ENCODE results near the gene MGAT5B.

Gene MGAT5B, protein sequence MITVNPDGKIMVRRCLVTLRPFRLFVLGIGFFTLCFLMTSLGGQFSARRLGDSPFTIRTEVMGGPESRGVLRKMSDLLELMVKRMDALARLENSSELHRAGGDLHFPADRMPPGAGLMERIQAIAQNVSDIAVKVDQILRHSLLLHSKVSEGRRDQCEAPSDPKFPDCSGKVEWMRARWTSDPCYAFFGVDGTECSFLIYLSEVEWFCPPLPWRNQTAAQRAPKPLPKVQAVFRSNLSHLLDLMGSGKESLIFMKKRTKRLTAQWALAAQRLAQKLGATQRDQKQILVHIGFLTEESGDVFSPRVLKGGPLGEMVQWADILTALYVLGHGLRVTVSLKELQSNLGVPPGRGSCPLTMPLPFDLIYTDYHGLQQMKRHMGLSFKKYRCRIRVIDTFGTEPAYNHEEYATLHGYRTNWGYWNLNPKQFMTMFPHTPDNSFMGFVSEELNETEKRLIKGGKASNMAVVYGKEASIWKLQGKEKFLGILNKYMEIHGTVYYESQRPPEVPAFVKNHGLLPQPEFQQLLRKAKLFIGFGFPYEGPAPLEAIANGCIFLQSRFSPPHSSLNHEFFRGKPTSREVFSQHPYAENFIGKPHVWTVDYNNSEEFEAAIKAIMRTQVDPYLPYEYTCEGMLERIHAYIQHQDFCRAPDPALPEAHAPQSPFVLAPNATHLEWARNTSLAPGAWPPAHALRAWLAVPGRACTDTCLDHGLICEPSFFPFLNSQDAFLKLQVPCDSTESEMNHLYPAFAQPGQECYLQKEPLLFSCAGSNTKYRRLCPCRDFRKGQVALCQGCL

DNA sequence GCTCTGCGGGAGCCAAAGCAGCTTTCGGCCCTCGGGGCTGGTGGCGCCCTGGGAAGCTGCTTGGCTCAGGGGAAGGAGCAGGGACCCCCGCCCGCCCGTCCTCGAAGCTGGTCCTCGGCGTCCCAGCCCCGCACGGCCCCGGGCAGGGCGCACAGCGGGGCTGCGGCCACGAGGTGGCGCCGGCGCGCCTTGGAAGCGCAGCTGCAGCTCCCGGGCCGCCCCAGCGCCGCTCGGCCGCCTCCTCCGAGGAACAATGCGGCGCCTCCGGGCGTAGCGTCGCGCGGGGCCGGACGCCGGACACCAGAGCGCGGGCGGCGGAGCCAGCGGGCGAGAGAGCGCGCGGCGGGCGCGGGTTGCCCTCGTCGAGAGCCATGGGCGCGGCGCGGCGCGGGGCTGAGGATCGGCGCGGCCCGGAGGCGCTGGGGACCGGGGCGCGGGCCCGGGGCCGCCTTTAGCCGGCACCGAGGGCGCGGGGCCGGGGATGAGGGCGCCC, at the start of gene MGAT5B:
Gene MGAT5B, plus strand, starts transcription at position 229 of the 493 bp plus-strand sequence. CDS start 626 bp downstream, outside the sequence.
- DNase-seq (ENCODE audit: low spot score in 2 of 2) (peak; percentile 86 to 93), ATAC-seq (peak; percentile 92)
- H3K36me3 Mint-ChIP-seq = no peaks in the 10 kb centered on the region
- H3K9me3 Mint-ChIP-seq = no peaks in the 10 kb centered on the region
- no peak within 1 kb of the TSS for H3K27ac Mint-ChIP-seq
- H3K4me3 Mint-ChIP-seq = peak within 1 kb of the TSS; percentile 60
- H3K4me1 Mint-ChIP-seq = peaks cover 13% of the 10 kb centered on the region

GRCh38 chr17:76820039-76820438, 48.2 kb upstream of the MGAT5B start:
- Mint-ChIP-seq H3K27ac (peak overlapping the region; percentile 58), H3K4me3 (no peak overlapping the region), H3K4me1 (peaks cover 7% of the 10 kb centered on the region), H3K36me3 (no peaks in the 10 kb centered on the region), H3K9me3 (no peaks in the 10 kb centered on the region)
- ATAC-seq = no peak
- DNase-seq (ENCODE audit: low spot score in 2 of 2) = no peak

DNA sequence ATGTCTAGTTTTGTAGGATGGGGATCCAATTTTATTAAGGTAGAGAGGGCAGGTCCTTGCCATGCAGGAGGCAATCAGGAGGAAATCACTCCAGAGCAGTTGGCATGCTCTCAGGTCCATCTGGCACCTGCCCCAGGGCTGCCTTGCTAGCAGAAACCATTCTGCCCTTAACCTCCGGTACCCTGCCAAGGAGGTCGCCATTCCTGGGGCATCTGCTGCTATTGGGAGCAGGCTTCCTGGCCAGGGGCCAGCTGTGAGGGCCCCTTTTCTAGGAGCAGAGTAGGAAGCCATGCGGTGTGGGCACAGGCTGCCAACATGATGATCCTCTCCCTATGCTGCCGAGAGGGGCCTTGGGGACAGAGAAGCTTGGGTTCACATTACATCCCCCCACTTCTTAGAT, 47.6 kb upstream of the MGAT5B start:
- Mint-ChIP-seq H3K4me3 (no peak overlapping the region), H3K27ac (no peak overlapping the region), H3K36me3 (no peaks in the 10 kb centered on the region), H3K9me3 (no peaks in the 10 kb centered on the region), H3K4me1 (peaks cover 7% of the 10 kb centered on the region)
- DNase-seq (ENCODE audit: low spot score in 2 of 2) (no peak), ATAC-seq (no peak)

DNA sequence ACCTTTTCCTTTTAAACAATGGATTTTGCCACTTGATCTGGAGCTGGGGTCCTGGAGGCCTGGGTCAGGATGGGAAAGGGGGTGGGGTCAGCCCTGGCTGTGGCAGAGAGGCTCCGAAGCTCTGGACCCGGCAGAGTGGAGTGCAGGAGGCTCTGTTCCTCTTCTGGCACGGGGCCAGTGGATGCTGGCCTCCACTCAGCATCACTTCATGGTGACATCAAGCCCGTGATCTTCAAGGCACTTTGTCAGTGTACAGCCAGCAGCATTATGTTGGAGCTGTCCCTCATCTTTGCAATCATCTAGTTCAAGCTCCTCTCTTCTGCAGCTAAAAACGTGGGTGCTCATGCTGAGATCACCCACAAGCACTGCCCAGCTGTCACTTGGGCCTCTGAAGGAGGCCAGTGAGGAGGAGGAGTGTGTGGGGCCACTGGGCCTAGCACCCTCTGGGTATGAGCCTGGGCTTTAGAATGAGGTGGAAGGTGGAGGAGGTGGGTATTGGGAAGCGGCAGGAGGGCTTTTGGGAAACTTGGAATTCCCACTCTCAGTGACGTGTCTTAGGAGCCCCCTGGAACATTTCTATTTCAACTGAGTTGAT, 45.9 kb upstream of the MGAT5B start:
- no peak for DNase-seq (ENCODE audit: low spot score in 2 of 2)
- H3K4me3 Mint-ChIP-seq = no peak overlapping the region
- H3K36me3 Mint-ChIP-seq = no peaks in the 10 kb centered on the region
- no peak for ATAC-seq
- H3K27ac Mint-ChIP-seq = no peak overlapping the region
- no peaks in the 10 kb centered on the region for H3K9me3 Mint-ChIP-seq
- H3K4me1 Mint-ChIP-seq = no peaks in the 10 kb centered on the region

- Mint-ChIP-seq H3K36me3 (no peaks in the 10 kb centered on the region), H3K27ac (no peak overlapping the region), H3K9me3 (no peaks in the 10 kb centered on the region), H3K4me1 (no peaks in the 10 kb centered on the region), H3K4me3 (no peak overlapping the region)
- no peak for DNase-seq (ENCODE audit: low spot score in 2 of 2)
- ATAC-seq = no peak
Observed at GRCh38 chr17:76824093-76824492, 44.1 kb upstream of the MGAT5B start.

GRCh38 chr17:76826330-76827068, 41.7 kb upstream of the MGAT5B start:
- DNase-seq (ENCODE audit: low spot score in 2 of 2) (no peak), ATAC-seq (no peak)
- no peak overlapping the region for H3K27ac Mint-ChIP-seq
- H3K9me3 Mint-ChIP-seq = no peaks in the 10 kb centered on the region
- no peak overlapping the region for H3K4me3 Mint-ChIP-seq
- H3K36me3 Mint-ChIP-seq = no peaks in the 10 kb centered on the region
- no peaks in the 10 kb centered on the region for H3K4me1 Mint-ChIP-seq

DNA sequence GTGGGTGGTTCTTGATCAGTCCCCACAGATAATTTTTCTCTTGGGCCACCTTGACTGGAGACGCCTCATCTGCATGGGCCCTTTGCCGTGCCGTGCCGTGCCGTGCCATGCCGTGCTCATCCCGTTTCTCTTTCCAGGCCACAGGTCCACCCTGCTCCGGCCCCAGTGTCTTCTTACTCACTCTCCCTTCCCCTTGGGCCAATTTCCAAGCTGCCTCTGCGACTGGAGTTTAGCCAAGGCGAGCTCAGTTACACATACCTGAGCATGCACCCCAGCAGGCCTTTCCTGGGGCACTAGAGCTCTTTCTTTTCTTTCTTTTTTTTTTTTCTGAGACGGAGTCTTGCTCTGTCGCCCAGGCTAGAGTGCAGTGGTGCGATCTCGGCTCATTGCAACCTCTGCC, 40.5 kb upstream of the MGAT5B start:
- H3K27ac Mint-ChIP-seq = no peak overlapping the region
- DNase-seq (ENCODE audit: low spot score in 2 of 2) = no peak

GRCh38 chr17:76830987-76831715, 37.1 kb upstream of the MGAT5B start:
- DNase-seq (ENCODE audit: low spot score in 2 of 2) = no peak
- H3K36me3 Mint-ChIP-seq = no peaks in the 10 kb centered on the region
- no peak overlapping the region for H3K27ac Mint-ChIP-seq
- H3K4me3 Mint-ChIP-seq = no peak overlapping the region
- no peaks in the 10 kb centered on the region for H3K4me1 Mint-ChIP-seq
- ATAC-seq = no peak
- no peaks in the 10 kb centered on the region for H3K9me3 Mint-ChIP-seq

More for the DNA sequence above, 40.5 kb upstream of the MGAT5B start:
- H3K4me3 Mint-ChIP-seq = no peak overlapping the region
- no peaks in the 10 kb centered on the region for H3K9me3 Mint-ChIP-seq
- H3K4me1 Mint-ChIP-seq = no peaks in the 10 kb centered on the region
- H3K36me3 Mint-ChIP-seq = no peaks in the 10 kb centered on the region
- no peak for ATAC-seq

DNA sequence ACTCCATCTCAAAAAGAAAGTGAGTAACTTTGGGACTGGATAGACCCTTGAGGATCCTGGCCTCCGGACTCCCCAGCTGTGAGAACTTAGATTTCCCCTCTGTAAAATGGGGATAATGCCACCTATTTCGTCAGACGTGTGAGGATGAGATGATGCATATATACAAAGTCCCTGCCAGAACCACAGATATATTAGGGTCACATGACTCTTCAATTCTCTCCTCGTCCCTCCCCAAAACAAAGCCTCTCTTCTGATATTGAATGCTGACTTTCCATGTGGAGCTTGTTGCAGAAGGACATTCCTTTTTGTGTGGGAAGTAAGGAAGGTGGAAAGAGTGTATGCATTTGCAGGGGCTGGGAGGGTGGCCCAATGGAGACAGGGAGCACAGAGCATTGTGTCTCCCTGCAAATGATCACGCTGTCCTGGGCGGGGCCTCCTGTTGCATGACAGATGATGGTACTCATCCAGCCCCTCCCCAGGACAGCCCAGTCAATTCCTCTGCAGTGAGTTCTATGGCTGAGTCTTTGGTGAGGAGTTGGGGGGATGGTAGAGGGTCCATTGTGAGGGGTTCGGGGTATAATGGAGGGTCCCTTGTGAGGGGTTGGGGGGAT, 35.1 kb upstream of the MGAT5B start:
- Mint-ChIP-seq H3K4me1 (no peaks in the 10 kb centered on the region), H3K9me3 (no peaks in the 10 kb centered on the region), H3K27ac (no peak overlapping the region), H3K36me3 (no peaks in the 10 kb centered on the region), H3K4me3 (no peak overlapping the region)
- ATAC-seq (no peak), DNase-seq (ENCODE audit: low spot score in 2 of 2) (no peak)

- ATAC-seq = no peak
- Mint-ChIP-seq H3K4me1 (no peaks in the 10 kb centered on the region), H3K36me3 (no peaks in the 10 kb centered on the region), H3K9me3 (no peaks in the 10 kb centered on the region), H3K4me3 (no peak overlapping the region), H3K27ac (no peak overlapping the region)
- no peak for DNase-seq (ENCODE audit: low spot score in 2 of 2)
Observed at GRCh38 chr17:76833747-76834146, 34.5 kb upstream of the MGAT5B start.

- H3K4me1 Mint-ChIP-seq = peaks cover 5% of the 10 kb centered on the region
- ATAC-seq (no peak), DNase-seq (ENCODE audit: low spot score in 2 of 2) (no peak)
Observed at GRCh38 chr17:76834870-76835269, 33.3 kb upstream of the MGAT5B start.

DNA sequence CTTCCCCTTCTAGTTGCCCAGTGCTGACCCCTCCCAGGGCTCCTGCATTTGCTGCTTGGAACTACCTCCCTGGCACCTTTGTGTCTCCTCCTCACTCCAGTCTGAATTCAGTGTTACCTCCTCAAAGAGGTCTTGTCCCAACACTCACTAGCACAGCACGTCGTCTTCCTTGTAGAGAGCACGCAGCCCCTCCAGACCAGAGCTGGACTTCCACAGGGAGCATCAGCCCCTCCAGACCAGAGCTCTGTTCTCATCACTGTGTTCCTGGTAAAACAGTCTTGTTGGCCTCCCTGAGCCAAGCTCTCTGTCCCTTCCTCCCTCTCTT, 27.8 kb upstream of the MGAT5B start:
- Mint-ChIP-seq H3K4me3 (peak overlapping the region; percentile 41), H3K9me3 (no peaks in the 10 kb centered on the region), H3K27ac (peak overlapping the region; percentile 63), H3K36me3 (peaks cover 5% of the 10 kb centered on the region), H3K4me1 (peaks cover 23% of the 10 kb centered on the region)
- DNase-seq (ENCODE audit: low spot score in 2 of 2) (no peak), ATAC-seq (no peak)

More at GRCh38 chr17:76834870-76835269, 33.3 kb upstream of the MGAT5B start:
- Mint-ChIP-seq H3K36me3 (no peaks in the 10 kb centered on the region), H3K9me3 (no peaks in the 10 kb centered on the region), H3K4me3 (no peak overlapping the region), H3K27ac (no peak overlapping the region)

DNA sequence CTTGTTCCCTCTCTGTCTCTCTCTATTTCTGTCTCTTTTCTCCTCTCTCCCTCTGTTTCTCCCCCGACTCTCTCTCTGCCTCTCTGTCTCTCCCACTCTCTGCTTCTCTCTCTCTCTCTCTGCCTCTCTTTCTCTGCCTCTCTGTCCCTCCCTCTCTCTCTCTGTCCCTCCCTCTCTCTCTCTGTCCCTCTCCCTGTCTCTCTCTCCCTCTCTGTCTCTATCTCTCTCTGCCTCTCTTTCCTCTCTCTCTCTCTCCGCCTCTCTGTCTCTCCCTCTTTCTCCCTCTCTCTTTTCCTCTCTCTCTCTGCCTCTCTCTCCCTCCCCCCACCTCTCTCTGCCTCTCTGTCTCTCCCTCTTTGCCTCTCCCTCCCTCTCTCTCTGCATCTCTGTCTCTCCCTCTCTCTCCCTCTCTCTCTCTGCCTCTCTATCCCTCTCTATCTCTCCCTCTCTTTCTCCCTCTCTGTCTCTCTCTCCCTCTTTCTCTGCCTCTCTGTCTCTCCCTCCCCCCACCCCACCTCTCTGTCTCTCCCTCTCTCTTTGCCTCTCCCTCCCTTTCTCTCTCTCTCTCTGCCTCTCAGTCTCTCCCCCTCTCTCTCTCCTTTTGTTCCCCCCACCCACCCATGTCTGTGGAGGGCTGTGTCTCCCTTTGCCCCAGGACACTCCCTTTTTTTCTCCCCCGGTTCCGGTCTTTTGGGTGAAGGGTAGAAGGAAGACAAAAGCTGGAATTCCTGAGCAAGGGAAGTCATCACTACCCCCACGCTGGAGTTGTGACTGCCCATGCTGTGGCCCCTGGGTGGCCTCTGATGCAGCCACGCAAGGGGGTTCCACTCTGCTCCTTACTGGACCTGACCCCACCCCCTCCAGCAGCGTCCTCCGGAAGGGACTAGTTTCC, 27.1 kb upstream of the MGAT5B start:
- no peak for ATAC-seq
- no peak for DNase-seq (ENCODE audit: low spot score in 2 of 2)
- Mint-ChIP-seq H3K4me1 (peaks cover 23% of the 10 kb centered on the region), H3K36me3 (peaks cover 5% of the 10 kb centered on the region), H3K4me3 (peak overlapping the region; percentile 41), H3K9me3 (no peaks in the 10 kb centered on the region), H3K27ac (peak overlapping the region; percentile 63)

Measured in stimulated activated effector memory CD8-positive, alpha-beta T cell treated with anti-CD3 and anti-CD28 coated beads, Interleukin-12 subunit alpha, Interleukin-12 subunit beta, amount 100 ng/mL, for 72 hours (primary cell).